Non-pigmented ciliary epithelial cell (primary cell): ENCODE results near the gene CDK14.
"Not testable (repeated sequence)": the region's sequence is repeated elsewhere in the genome, so short reads cannot be mapped to it uniquely, and the experiment has no call there.

Experiments used
- DNase-seq: peaks from one replicate; pipeline ENCODE4 v3.0.0-alpha.2; 2010; ENCODE audit warnings: low read depth

The CDK14 gene

DNA sequence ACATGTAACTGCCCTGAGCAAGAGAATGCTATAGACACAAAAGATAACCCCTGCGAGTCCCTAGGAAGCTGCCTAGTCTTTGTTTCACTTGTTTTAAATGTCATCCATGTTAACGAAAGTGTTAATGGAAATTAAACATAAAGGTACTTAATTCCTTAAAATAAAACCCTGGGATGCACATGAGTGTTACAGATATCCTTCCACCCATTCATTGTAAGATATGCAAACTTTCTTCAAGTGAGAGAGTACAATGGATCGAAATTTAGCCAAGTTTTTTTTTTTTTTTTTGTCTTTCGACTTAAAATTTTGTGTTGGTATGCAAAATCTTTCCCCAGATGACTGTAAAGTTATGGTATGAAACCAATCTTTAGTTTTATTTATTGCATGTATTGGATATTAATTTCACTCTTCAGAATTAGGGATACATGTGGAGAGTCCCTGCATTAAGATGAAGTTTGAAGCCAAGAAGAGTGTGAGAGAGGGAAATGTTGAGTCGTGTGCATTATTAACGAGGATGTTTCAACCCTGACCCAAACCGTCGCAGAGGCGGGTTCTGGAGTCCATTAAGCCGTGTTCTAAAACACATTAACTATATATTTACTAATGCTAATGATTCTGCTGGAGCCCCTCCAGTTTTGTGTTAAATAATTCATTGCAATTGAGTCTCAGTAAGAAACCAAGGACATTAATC lies 1.6 kb downstream of the CDK14 start:
- no peak for DNase-seq

DNA sequence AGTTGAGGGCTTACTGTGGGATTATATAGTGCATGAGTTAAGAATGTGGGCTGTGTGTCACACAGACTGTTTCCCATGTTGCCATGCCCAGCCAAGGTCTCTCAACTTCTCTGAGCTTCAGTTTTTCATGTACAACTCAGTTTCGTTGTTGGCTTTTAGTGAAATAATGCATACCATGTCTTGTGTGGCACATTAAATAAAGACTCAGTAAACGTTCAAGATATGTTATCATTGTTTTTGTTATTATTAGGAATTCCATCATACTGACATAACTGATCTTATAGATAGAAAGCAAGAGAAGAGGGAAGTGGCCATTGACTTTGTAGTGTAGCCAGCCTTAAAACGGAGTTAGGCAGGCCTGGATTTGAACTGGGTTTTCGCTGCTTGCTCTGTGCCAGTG lies 2.9 kb downstream of the CDK14 start:
- no peak for DNase-seq

DNA sequence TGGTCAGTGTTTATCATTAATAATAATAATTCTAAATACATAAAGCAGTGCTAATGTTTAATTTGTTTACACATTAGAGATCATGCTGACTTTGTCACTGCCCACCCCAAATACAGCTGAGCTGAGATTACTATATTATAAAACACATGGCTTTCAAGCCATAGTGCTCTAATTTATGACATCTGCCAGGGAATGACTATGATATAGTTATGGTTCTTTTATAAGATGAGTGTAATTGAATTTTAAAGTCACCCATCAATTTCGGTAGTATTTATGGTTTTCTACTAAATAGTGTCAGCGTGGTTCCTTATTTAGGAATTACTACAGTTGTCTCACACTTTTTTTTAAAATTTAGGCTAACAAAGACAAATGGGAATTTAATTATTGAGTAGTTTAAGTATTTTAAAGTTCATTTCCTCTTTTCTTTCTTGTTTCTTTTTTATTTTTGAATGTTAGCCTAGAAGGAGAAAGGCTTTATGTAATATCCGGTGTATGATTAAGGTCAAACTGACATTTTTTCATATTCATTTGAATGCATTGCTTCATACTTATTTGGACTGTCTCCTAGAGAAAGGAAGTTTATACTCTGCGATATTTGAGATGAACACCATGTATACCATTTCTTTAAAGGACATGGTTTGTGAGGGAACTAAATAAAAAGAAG lies 3.9 kb downstream of the CDK14 start:
- no peak for DNase-seq

DNA sequence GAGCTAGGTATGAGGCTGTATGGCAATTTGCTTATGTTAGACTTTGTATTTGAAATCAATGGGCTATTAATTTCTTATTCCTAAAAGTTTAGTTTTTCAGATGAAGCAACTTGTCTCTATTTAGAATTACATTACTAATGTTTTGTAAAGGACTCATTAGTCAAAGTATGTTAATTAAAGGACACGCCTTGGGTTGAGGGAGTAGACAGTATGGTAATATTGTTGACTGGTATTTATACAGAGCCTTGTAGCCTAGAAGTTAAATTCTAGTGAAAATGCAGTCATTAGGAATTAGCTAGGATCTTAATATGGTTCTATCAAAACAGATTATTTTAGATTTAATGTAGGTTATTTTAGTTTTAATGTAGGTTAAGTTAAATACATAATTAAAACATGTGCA lies 6.2 kb downstream of the CDK14 start:
- DNase-seq, result no peak

DNA sequence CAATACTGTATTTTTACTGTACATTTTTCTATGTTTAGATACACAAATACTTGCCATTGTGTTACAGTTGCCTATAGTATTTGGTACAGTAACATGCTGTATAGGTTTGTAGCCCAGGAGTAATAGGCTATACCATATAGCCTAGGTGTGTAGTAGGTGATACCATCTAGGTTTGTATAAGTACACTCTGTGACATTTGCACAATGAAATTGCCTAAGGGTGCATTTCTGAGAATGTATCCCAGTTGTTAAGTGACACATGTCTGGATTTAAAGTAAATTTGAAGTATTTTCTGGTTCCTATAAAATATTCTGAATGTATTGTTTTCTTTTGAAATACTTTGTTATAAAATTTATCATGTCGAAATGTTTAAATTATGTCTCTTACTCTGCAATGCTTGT lies 7.2 kb downstream of the CDK14 start:
- no peak for DNase-seq

DNA sequence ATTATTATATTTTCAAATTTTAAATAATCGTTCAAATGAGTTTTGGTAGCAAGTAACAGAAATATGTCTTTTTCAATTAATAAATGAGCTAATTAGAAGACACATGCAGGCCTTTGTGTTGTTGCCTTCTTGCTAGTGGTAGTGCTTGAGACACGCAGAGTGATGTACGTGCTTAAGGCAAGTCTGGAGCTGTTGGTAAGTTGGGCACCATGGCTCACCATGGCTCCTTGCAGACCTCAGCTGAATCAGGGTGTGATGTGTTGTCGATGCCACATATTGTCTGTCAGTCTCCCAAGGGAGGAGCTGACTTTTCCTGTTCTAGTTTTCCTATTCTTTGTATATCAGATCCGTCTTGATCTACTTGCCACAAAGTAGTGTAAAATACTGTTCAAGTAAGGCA lies 8.3 kb downstream of the CDK14 start:
- DNase-seq, result no peak

DNA sequence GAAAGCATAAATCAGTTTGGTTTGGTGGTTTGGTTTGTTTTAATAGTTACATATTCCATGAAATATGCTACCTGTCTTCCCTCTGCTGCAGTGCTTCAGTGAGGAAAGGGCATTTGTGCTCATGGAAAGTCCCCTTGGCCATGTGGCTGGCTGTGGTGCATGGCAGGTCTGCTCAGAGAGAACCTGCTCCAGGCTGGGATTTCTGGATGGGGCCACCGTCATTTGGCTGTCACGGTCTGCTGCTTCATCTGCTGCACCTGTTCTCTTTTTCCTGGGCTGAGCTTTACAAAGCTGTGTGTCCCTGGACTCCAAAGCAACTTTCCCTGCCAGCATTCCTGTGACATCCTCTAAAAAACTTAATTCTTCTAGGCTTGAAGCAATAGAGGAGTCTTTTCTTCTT lies 8.9 kb downstream of the CDK14 start:
- DNase-seq, result no peak

DNA sequence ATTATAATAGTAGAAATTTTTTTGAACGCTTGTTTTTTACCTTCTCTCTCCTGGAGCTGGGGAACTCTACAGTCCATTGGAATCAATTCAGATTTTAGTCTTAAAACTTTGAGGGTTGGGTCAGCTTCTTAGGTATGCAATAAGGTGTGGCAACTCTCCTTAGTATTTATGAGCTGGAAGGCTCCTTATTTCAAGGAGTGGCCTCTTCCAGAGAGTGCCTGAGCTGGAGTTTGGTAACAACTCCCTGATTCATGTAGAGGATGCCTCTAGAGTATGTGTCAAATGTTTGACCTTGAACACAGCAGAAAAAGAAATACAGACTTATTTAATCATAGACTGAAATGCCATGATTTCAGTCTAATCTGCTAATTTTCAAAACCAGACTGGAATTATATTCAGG lies 11.1 kb downstream of the CDK14 start:
- no peak for DNase-seq

DNA sequence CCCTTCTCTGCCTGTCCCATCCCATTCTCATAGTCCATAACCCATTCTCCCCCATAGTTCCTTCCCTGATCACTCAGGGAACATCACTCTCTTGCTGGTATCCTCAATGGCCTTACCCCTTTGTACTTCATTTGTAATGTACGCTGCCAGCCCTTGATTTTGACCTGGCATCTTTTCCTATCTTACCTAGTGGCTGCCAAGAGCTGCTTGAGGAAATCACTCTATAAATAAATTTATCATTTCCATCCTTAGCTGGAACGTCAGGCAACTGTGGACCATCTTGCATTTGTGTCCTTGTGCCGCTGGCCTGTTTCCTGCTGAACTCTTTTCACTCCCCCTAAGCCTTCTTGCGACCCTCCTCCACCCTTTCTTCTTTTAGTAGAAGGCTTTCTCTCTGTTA lies 14.0 kb downstream of the CDK14 start:
- DNase-seq, result no peak

DNA sequence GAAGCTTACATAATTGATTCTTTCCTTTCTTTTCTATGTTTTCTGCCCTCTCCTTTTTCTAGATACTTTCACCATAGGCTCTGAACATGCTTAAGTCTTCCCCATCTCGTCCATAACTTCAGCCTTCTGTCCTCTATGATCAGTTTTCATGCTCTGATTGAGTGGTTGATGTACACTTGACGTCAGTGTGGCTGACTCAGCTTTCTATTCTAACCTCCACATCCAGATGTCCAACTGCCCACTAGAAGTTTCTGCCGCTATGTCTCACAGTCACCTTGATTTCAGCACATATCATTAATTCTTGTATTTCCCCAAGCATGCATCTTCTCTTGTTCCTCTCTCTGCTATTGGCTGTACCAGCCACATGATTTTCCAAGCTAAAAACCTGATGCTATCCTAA lies 15.0 kb downstream of the CDK14 start:
- no peak for DNase-seq

DNA sequence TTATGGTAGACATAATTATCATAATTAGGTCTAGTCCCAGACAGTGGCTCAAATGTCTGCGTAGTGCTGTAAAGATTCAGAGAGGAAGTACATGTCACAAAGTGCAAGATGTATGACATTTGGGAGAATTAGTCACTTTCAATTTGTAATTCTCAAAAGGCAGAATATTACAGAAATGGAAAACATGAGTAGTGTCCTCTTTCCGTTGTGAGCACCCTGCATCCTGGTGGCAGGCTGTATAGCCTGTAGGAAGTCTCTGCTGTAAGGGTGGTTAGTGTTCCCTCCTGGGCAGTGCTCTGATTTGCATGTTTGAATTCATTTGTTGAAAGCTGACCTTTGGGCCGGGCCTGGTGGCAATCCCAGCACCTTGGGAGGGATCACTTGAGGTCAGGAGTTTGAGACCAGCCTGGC lies 17.0 kb downstream of the CDK14 start:
- DNase-seq, result no peak

DNA sequence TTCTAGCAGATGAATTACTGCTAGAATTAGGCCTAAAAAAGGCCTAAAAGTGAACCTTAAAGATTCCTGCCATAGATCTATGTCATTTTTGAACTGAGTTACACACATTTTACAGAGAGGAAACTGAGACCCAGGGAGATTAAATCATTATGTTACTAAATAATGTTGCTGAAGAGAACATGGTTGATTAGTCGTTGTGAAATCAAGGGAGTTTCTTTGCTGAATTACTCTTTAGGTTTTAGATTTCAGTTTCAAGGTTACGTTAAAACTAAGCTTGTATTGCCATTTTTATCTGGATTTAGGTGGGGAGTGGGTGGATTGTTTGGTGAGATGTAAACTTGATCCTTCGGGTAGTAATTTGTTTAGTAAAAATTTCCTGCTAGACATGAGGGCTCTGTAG lies 21.3 kb downstream of the CDK14 start:
- DNase-seq, result no peak

DNA sequence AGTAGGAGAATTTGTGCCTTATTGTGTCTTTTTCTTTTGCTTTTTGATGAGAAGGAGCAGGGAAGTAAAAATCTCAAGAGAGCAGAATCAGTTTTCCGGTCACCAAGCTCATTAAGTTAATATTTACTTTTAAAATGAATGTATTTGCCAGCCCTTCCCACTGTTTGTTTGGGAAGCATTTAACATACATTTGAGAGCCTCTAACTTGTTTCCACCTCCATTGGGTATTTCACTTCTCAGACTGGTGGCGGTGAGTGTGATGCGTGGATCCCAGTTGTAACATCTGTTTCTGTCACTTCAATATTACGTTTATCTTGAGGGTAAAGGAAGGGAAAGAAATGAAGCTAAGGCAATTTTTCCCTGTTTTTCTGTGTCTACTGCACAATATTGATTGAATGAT lies 22.8 kb downstream of the CDK14 start:
- DNase-seq, result no peak

DNA sequence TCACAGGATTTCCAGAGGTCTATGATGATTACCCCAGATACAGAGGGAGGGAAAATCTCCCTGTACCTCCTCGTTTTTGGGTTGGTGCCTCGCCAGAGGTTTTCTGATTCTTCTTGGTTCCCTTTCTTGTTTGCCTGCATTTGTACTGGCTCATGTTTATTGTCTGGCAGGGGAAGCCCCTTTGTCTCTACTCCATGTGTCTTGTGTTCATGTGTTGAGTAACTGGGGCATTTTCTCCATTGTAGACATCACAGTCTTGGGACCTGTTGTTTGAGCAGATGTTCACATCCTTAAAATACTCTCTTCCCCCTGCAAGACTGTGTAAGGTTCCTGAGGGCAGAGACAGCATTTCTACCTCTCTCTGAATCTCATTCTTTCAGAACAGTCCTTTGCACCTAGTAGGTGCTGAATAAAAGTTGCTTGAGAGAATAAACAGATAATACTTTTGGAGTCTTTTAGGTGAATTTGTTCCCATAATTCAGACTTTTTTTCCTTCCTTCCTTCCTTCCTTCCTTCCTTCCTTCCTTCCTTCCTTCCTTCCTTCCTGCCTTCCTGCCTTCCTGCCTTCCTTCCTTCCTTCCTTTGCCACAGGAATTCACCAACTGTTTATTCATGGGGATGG lies 25.1 kb downstream of the CDK14 start:
- no peak for DNase-seq

DNA sequence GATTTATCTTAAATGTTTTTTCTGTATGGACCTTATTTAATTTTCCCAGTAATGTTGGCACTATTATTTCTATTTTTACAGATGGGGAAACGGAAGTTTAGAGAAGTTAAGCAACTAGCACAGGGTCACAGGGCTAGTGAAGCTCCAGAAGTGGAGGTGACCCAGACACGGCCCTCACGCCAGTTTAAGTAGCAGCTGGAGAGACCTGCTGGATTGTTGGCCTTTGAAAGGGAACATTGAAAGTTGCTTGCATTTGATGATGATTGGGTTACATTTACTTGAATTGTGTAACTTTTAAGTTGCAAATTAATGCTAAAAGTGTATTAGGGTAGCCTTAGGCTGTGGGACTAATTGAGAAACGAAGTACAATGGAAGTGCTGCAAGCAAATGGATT lies 25.6 kb downstream of the CDK14 start:
- no peak for DNase-seq

DNA sequence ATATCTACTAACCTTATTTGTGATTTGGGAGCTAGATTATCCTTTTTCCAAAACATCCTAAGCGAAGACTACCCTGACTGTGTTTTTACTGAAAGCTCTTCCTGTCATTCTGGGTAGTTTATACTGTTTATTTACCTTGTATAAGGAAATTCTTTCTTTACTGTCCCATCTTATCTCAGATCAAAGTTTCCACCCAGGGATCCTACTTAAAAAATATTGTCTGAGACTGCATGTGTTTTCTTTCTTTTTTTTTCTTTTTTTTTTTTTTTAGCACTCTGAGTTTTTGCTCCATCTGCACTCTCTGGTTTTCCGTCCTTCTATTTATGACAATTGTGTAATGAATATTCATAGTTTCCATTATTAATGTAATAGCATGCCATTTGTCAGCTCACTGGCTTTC lies 26.5 kb downstream of the CDK14 start:
- DNase-seq, result no peak

DNA sequence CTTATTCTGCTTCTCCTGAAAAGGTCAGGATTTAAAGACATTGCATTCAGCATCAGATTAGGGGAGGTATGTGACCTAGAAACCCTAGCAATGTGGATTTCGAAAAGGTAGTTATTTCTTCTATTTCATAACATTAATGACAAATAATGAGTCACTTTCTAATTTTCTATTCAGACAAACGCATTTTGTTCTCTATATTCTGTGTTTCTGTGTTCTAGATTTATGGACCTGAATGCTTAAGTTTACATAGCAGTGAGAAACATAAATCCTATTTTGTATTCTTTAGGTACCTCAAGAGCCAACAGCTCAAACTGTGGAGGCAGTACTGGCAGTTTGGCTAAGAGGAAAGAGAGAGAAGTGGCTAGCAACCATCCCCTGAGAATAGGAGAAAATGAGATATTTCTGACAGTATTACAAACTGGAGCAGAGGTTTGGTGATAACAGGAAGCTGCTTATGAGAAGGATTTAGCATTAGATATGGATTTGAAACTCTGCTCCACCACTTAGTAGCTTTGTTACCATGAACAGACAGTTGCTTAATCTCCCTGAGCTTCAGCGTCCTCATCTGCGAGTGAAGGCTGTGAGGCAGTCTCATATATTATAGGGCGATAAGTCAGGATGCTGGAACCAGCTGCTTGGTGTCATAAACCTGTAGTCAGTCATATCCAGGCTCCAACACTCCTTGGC lies 28.2 kb downstream of the CDK14 start:
- DNase-seq, result no peak

DNA sequence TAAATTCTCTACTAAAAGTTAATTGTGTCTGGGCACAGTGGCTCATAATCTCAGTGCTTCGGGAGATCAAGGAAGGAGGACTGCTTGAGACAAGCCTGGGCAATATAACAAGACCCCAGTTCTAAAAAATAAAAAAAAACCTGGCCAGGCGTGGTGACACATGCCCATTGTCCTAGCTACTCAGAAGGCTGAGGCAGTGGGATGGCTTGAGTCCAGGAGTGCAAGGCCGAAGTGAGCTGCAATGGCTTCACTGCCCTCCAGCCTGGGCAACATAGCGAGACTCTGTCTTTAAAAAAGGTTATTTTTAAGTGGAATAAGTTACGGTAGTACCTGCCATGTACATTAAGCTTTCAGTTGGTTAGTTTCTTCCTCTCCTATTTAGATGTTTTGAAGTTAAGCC lies 28.9 kb downstream of the CDK14 start:
- DNase-seq, result no peak

DNA sequence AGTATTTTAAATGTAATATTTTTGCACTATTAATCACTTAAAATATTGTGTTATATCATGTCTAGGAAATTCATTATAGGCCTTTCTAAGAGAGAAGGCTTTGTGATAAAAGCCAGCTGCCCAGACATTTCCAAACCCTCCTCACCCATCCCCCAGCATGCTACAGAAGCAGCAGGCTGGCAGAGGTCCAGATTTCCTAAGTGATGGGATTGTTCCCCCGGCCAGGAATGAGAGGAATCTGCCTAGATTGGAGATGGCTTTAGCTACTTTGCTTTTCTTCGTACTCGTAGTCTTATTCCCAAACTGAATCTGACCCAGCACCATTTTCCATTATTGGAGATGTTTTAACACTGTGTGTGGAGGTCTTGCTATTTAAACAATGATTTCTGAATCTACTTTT lies 29.4 kb downstream of the CDK14 start:
- no peak for DNase-seq

DNA sequence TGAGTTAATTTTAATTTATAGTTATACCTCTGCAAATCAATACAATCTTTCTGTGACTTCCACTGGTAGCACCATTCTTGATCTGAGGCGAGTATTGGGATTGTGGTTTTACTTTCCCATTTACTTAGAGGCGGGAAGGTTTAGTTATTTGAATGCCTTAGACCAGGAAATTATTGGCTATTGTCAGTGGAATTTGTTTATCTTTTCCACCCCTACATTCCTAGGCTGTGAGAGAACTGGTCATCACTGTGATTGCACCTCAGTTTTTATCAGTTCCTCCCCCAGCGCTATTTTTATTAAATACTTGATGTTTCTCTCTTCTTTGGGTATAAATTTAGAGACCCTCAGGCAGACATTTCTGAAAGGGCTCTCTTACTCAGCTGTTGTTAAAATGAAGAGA lies 29.9 kb downstream of the CDK14 start:
- DNase-seq, result peak; percentile 46

DNA sequence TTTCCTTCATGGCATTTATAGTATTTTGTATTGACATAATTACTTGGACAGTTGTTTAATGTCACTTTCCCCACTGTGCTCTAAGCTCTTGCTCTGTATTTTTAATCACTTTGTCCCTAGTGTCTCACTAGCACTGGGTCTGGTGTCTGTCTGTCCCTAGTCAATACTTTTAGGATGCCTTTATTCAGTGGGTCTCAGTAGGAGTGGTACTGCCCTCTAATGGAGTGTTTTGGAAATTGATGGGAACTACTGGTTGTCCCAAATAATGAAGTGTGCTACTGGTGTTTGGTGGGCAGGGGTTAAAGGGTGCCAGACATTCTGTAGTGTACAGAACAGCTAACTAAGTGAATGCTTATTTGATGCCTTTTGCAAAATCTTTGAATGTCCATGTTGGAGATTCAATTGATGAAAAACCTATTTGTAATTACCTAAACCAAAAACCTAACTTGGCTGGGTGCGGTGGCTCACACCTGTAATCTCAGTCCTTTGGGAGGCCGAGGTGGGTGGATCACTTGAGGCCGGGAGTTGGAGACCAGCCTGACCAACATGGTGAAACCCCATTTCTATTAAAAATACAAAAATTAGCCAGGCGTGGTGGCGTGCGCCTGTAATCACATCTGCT lies 33.3 kb downstream of the CDK14 start:
- DNase-seq, result no peak

DNA sequence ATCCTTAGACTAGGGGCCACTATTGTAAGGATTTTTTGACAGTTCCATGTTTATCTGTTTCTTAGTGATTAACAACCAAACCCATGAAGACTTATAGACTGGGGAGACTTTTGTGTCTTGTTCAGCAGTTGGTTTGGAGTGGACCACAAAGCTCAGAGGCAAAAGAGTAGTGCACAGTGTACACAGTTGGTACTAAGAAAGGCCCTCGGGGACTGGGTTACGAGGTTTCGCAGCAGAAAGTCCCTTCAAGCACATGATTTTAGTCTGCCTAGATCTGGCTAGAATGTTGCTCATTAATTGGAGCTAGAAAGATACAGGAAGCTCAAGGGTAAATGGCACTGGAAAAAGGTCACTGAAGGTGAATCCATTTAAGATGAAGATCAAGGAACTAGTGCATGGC lies 35.4 kb downstream of the CDK14 start:
- DNase-seq, result no peak

DNA sequence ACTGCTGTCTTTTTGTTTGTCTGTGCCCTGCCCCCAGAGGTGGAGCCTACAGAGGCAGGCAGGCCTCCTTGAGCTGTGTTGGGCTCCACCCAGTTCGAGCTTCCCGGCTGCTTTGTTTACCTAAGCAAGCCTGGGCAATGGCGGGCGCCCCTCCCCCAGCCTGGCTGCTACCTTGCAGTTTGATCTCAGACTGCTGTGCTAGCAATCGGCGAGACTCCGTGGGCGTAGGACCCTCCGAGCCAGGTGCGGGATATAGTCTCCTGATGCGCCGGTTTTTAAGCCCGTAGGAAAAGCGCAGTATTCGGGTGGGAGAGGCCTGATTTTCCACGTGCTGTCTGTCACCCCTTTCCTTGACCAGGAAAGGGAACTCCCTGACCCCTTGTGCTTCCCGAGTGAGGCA lies 43.6 kb downstream of the CDK14 start:
- not testable (repeated sequence) for DNase-seq
